ENCODE measurements around the gene ANP32B. TPM values are rescaled to one million over a fixed set of nuclear protein-coding genes. Genes with fewer than 3 reads are reported as not detected.

Gene ANP32B
- total RNA-seq, 4 donors from 2014 or later: 8.2 to 24.5 (median 17.8) TPM

DNA sequence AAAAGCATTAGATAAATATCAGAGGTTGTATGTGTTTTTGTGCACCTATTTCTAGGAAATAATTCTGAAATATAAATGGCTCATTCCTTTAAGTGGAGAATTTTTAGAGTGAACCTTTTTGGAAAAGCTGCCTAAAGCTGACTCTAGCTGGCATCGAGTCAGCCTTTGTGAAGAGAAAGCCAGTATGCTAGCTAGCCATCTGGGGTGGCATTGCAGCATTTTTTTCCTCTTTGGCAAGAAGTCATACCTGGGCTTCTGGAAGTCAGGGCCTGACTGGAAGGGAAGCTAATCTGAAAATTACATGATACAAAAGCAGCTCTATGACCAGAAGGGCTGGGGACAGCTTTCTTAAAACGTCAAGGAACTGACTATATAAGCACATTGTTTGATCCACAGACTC, 19.7 kb downstream of the ANP32B start:
- ATAC-seq (no peak), DNase-seq (no peak)
- in situ Hi-C loops (cut with MboI; ENCODE audit: low sequenced_read_pairs in 4 of 4): loop anchor here in 1 of 4 donors (25.0 kb wide), 1 partner anchor 316 kb away; the partner anchor contains the start of gene XPA
- TF ChIP-seq, protein P1, sequence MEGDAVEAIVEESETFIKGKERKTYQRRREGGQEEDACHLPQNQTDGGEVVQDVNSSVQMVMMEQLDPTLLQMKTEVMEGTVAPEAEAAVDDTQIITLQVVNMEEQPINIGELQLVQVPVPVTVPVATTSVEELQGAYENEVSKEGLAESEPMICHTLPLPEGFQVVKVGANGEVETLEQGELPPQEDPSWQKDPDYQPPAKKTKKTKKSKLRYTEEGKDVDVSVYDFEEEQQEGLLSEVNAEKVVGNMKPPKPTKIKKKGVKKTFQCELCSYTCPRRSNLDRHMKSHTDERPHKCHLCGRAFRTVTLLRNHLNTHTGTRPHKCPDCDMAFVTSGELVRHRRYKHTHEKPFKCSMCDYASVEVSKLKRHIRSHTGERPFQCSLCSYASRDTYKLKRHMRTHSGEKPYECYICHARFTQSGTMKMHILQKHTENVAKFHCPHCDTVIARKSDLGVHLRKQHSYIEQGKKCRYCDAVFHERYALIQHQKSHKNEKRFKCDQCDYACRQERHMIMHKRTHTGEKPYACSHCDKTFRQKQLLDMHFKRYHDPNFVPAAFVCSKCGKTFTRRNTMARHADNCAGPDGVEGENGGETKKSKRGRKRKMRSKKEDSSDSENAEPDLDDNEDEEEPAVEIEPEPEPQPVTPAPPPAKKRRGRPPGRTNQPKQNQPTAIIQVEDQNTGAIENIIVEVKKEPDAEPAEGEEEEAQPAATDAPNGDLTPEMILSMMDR (IDR thresholded peaks at IDR 0.05 in 4 of 5, conservative IDR thresholded peaks at IDR 0.05 in 1 of 5): no peak
- TF ChIP-seq POLR2A (IDR thresholded peaks at IDR 0.05): no peak
- Histone ChIP-seq H3K27me3 (no peaks in the 10 kb centered on the region), H3K36me3 (peaks cover 5 to 48% of the 10 kb centered on the region in 2 donors), H3K4me3 (no peak overlapping the region), H3K9me3 (no peaks in the 10 kb centered on the region), H3K27ac (peak overlapping the region in 1 of 4 donors; percentile 6), H3K4me1 (peaks cover 17 to 22% of the 10 kb centered on the region in 2 donors)
- intact Hi-C loops (cut with DNase I; ENCODE audit: low total_unique reads): no loop called here

DNA sequence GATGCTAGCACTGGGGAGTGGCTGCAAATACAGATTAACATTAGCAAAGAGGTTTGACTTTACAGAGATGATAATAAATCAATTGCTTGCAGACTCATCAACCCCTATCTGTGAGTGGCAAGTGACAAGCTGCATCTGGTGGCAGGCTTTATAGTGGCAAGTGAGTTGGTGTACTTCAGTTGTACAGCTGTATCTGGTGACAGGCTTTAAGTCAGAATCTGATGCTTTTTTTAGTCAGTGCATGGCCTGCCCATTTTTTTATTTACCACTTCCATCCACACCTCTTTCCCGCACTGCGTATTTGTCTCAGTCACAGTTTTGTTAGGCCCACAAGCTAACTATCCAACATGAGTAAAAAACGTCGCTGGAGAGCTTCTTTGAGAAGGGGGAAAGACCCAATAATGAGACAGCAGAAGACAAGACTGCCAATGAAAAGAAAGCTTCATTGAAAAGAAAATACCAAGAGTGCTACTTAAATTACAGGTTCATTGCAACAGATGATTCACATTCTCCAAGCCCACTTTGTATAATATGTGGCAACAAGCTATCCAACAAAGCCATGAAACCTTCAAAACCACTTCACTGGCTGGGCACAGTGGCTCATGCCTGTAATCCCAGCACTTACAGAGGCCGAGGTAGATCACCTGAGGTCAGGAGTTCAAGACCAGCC, 23.1 kb downstream of the ANP32B start:
- in situ Hi-C loops (cut with MboI; ENCODE audit: low sequenced_read_pairs in 4 of 4): loop anchor here in 1 of 4 donors (25.0 kb wide), 1 partner anchor 319 kb away; the partner anchor contains the start of gene XPA

DNA sequence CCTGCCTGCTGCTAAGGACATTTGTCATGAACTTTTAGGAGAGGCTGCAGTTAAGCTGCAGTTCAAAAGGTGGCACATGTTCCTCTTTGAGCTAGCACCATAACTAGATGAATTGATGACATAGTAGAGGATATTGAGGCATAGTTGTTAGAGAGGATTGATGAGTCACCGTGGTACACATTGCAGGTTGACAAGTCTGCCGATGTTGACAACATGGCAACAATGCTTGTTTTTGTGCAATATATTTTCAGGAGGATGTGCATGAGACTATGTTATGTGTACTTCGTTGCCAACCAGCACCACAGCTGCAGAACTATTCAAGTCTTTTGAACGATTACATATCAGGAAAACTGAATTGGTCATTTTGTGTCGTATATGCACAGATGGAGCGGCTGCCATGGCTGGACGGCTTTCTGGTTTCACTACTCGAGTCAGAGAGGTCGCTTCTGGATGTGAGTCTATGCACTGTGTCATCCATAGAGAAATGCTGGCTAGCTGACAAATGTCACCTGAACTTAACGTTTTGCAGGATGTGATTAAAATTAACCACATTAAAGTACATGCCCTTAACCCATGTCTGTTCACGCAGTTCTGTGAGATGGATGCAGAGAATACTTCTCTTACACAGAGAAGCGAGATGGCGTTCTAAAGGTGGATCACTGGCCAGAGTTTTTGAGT, 24.2 kb downstream of the ANP32B start:
- ATAC-seq (no peak), DNase-seq (no peak)
- Histone ChIP-seq H3K27ac (no peak overlapping the region), H3K4me3 (no peak overlapping the region), H3K9me3 (no peaks in the 10 kb centered on the region), H3K27me3 (no peaks in the 10 kb centered on the region), H3K4me1 (peaks cover 13 to 25% of the 10 kb centered on the region in 2 donors), H3K36me3 (peaks cover 5 to 56% of the 10 kb centered on the region in 2 donors)
- in situ Hi-C loops (cut with MboI; ENCODE audit: low sequenced_read_pairs in 4 of 4): loop anchor here in 1 of 4 donors (25.0 kb wide), 1 partner anchor 320 kb away; the partner anchor contains the start of gene XPA
- TF ChIP-seq, protein P1 (IDR thresholded peaks at IDR 0.05 in 4 of 5, conservative IDR thresholded peaks at IDR 0.05 in 1 of 5): no peak
- TF ChIP-seq POLR2A (IDR thresholded peaks at IDR 0.05): no peak
- intact Hi-C loops (cut with DNase I; ENCODE audit: low total_unique reads): no loop called here

More for the DNA sequence above, 23.1 kb downstream of the ANP32B start:
- no peaks in the 10 kb centered on the region for H3K27me3 ChIP-seq
- TF ChIP-seq, protein P1 (IDR thresholded peaks at IDR 0.05 in 4 of 5, conservative IDR thresholded peaks at IDR 0.05 in 1 of 5): no peak
- no peak for TF ChIP-seq POLR2A (IDR thresholded peaks at IDR 0.05)
- peaks cover 5 to 44% of the 10 kb centered on the region in 2 donors for H3K36me3 ChIP-seq
- H3K9me3 ChIP-seq: no peaks in the 10 kb centered on the region
- ATAC-seq (no peak), DNase-seq (no peak)
- no peak overlapping the region for H3K4me3 ChIP-seq
- peaks cover 13 to 25% of the 10 kb centered on the region in 2 donors for H3K4me1 ChIP-seq
- H3K27ac ChIP-seq: peak overlapping the region in 1 of 4 donors; percentile 19
- intact Hi-C loops (cut with DNase I; ENCODE audit: low total_unique reads): no loop called here

DNA sequence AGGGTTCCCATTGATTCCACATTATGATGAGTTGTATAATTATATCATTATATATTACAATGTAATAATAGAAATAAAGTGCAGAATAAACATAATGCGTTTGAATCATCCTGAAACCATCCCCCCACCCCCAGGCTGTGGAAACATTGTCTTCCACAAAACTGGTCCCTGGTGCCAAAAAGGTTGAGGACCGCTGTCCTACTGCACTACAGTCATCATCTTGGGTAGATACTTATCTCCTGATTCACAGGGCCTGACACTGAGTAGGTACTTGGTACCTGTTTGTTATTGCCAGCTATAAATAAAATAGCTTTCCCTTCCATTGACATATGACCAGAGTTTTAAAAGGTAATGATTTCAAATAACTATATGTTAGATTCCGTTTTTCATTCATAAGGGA, 25.6 kb downstream of the ANP32B start:
- no peak for TF ChIP-seq POLR2A (IDR thresholded peaks at IDR 0.05)
- TF ChIP-seq, protein P1 (IDR thresholded peaks at IDR 0.05 in 4 of 5, conservative IDR thresholded peaks at IDR 0.05 in 1 of 5): no peak
- peaks cover 8 to 25% of the 10 kb centered on the region in 2 donors for H3K4me1 ChIP-seq
- intact Hi-C loops (cut with DNase I; ENCODE audit: low total_unique reads) (no loop called here), in situ Hi-C loops (cut with MboI; ENCODE audit: low sequenced_read_pairs in 4 of 4) (loop anchor here in 1 of 4 donors (25.0 kb wide), 1 partner anchor 321 kb away; the partner anchor contains the start of gene XPA)
- no peak overlapping the region for H3K4me3 ChIP-seq
- H3K27me3 ChIP-seq: no peaks in the 10 kb centered on the region
- peaks cover 5 to 69% of the 10 kb centered on the region in 2 donors for H3K36me3 ChIP-seq
- no peak for DNase-seq
- ATAC-seq: no peak
- no peak overlapping the region for H3K27ac ChIP-seq
- no peaks in the 10 kb centered on the region for H3K9me3 ChIP-seq

Data from gastrocnemius medialis (tissue), 4 donors.